Neuronal stem cell (in vitro differentiated cells): ENCODE measurements around the gene TFAP2B.

Experiments
- DNase-seq: peaks from one replicate; pipeline ENCODE4 v3.0.0-alpha.2; 2013; ENCODE audit warnings: low spot score
- H2AFZ ChIP-seq: one replicate; pipeline ENCODE4 v1.6.1; 2013; ENCODE audit warnings: mild to moderate bottlenecking, low read length, inconsistent platforms
- H2AK5ac ChIP-seq: 2 replicates; pipeline ENCODE4 v1.6.1; 2013; ENCODE audit warnings: low read depth, mild to moderate bottlenecking, inconsistent platforms, low read length, moderate library complexity, mixed read lengths
- H2BK120ac ChIP-seq: 2 replicates; pipeline ENCODE4 v1.6.1; 2013; ENCODE audit warnings: low read depth, mild to moderate bottlenecking, inconsistent platforms, low read length, moderate library complexity, mixed read lengths
- H2BK12ac ChIP-seq: one replicate; pipeline ENCODE4 v1.6.1; 2013; ENCODE audit warnings: low read length, inconsistent platforms
- H2BK15ac ChIP-seq: 2 replicates; pipeline ENCODE4 v1.6.1; 2013; ENCODE audit warnings: mild to moderate bottlenecking, low read length, inconsistent platforms, mixed read lengths
- H2BK5ac ChIP-seq: one replicate; pipeline ENCODE4 v1.6.1; 2013; ENCODE audit warnings: inconsistent platforms, mild to moderate bottlenecking, low read length, moderate library complexity
- H3K14ac ChIP-seq: one replicate; pipeline ENCODE4 v1.6.1; 2013; ENCODE audit warnings: low read length, inconsistent platforms
- H3K18ac ChIP-seq: 2 replicates; pipeline ENCODE4 v1.6.1; 2013; ENCODE audit warnings: low read length, inconsistent platforms
- H3K23ac ChIP-seq: 2 replicates; pipeline ENCODE4 v1.6.1; 2013; ENCODE audit warnings: low read depth, mild to moderate bottlenecking, mixed read lengths, low read length, inconsistent platforms; ENCODE audit not compliant: poor library complexity
- H3K27ac ChIP-seq: replicated peaks from 3 replicates; pipeline ENCODE4 v1.5.1; 2013; ENCODE audit warnings: low read length, inconsistent platforms
- H3K27me3 ChIP-seq, 3 experiments: 2 replicates each; pipeline ENCODE4 v1.6.1; 2013; ENCODE audit warnings: low read length in 3 of 3, mild to moderate bottlenecking in 2 of 3, inconsistent platforms in 1 of 3, low read depth in 1 of 3, mixed read lengths in 1 of 3, moderate library complexity in 1 of 3; ENCODE audit not compliant: control insufficient read depth in 3 of 3, insufficient read depth in 3 of 3
- H3K36me3 ChIP-seq, 2 donors: replicated peaks in 1 of 2; 2 replicates each; pipeline ENCODE4 v1.6.1; 2013; ENCODE audit warnings: low read length in 2 of 2; ENCODE audit not compliant: control insufficient read depth in 2 of 2, insufficient read depth in 2 of 2
- H3K4ac ChIP-seq: 2 replicates; pipeline ENCODE4 v1.6.1; 2013; ENCODE audit warnings: inconsistent platforms, mild to moderate bottlenecking, low read length, moderate library complexity
- H3K4me1 ChIP-seq, 2 donors: 1 replicate in 1 of 2; 2 replicates in 1 of 2; pipeline ENCODE4 v1.6.1; 2013; ENCODE audit warnings: low read length in 2 of 2, low read depth in 1 of 2; ENCODE audit not compliant: control insufficient read depth in 2 of 2, insufficient read depth in 1 of 2
- H3K4me2 ChIP-seq: one replicate; pipeline ENCODE4 v1.6.1; 2013; ENCODE audit warnings: mild to moderate bottlenecking, low read length, inconsistent platforms; ENCODE audit not compliant: insufficient read depth, poor library complexity, severe bottlenecking
- H3K4me3 ChIP-seq, 2 donors: 2 replicates each; pipeline ENCODE4 v1.5.1; 2013; ENCODE audit warnings: low read length in 2 of 2, mild to moderate bottlenecking in 2 of 2, inconsistent platforms in 1 of 2, moderate library complexity in 1 of 2
- H3K79me1 ChIP-seq: one replicate; pipeline ENCODE4 v1.6.1; 2013; ENCODE audit warnings: low read depth, mild to moderate bottlenecking, inconsistent platforms, low read length, moderate library complexity
- H3K9ac ChIP-seq: one replicate; pipeline ENCODE4 v1.6.1; 2013; ENCODE audit warnings: mild to moderate bottlenecking, low read depth, low read length, inconsistent platforms; ENCODE audit not compliant: poor library complexity
- H3K9me3 ChIP-seq, 2 donors: replicated peaks in 1 of 2; 2 replicates each; pipeline versions ENCODE3 to v1.6.1; 2013; ENCODE audit warnings: low read length in 2 of 2, mild to moderate bottlenecking in 2 of 2, inconsistent platforms in 1 of 2, low read depth in 1 of 2, mixed read lengths in 1 of 2, moderate library complexity in 1 of 2; ENCODE audit not compliant: control insufficient read depth in 2 of 2, insufficient read depth in 1 of 2
- H4K8ac ChIP-seq: one replicate; pipeline ENCODE4 v1.6.1; 2013; ENCODE audit warnings: low read depth, mild to moderate bottlenecking, inconsistent platforms, low read length, moderate library complexity
- H4K91ac ChIP-seq: one replicate; pipeline ENCODE4 v1.6.1; 2013; ENCODE audit warnings: low read length, low read depth, mild to moderate bottlenecking, inconsistent platforms; ENCODE audit not compliant: poor library complexity
- WGBS, 2 donors: extraction: QIAGEN DNeasy Blood & Tissue Kit; methylation state at CpG; one replicate each; pipeline ENCODE4 v1.1.7; 2013; ENCODE audit warnings: missing lambda C conversion rate in 2 of 2, mixed read lengths in 1 of 2; ENCODE audit not compliant: insufficient read length in 2 of 2, insufficient replicate concordance in 1 of 2; ENCODE audit errors: extremely low coverage in 2 of 2; 5-methylcytosine and 5-hydroxymethylcytosine counted together

Gene TFAP2B

DNA sequence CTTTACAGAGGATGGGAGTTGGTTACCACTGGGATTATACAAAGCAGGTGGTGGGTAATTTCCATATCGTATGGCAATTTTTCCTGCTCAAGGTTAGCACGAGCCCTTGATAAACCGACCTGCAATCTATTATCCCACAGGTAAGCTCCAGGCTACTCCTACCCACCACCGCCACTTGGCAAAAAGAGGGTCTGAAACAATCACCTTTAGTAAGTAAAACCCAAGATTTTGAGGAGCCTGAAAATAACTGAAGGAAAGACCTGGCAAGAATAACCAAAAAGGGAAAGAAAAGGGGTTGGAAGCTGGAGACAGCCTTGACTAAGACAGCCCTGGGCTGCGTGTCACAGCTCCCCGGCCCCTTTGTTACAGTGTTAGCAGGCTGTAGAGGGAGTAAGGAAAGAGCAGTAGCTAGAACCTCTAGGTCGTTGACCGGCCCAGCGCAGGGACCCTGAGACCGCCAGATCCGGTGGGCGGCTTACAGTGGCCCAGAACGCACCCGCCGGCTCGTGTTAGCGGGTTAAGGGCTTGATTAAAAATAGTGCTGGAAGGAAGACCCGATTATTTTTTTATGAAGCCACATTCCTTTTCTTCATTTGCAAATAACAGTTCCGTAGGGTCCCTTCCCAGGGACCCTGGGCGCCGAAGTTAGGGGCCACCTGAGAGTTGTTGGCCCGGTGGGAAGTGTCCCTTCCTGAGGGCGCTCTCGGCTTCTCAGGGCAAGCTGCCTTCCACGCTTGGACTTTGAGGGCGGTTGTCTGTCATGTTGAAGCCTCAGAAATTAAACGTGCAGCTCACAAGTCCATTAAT is 30.5 kb downstream of the TFAP2B start:
- Histone ChIP-seq H3K14ac (no peak overlapping the region), H3K23ac (no peak overlapping the region), H3K4ac (no peak overlapping the region), H3K36me3 (no peaks in the 10 kb centered on the region), H3K18ac (no peak overlapping the region), H3K27me3 (peaks cover 30 to 84% (median 77%) of the 10 kb centered on the region in 3 experiments), H2AK5ac (no peak overlapping the region), H3K9me3 (no peaks in the 10 kb centered on the region), H2BK5ac (no peak overlapping the region), H2AFZ (peak overlapping the region; percentile 83), H4K8ac (no peak overlapping the region), H3K4me1 (peaks cover 0 to 11% of the 10 kb centered on the region in 2 donors), H3K27ac (no peak overlapping the region), H3K9ac (no peak overlapping the region), H2BK120ac (no peak overlapping the region), H3K4me2 (no peak overlapping the region), H3K79me1 (no peaks in the 10 kb centered on the region), H3K4me3 (no peak overlapping the region), H2BK12ac (no peak overlapping the region), H2BK15ac (no peak overlapping the region), H4K91ac (no peak overlapping the region)
- no peak for DNase-seq
- no CpG with 5 or more reads among the region's 27 CpGs for WGBS, 2 donors

DNA sequence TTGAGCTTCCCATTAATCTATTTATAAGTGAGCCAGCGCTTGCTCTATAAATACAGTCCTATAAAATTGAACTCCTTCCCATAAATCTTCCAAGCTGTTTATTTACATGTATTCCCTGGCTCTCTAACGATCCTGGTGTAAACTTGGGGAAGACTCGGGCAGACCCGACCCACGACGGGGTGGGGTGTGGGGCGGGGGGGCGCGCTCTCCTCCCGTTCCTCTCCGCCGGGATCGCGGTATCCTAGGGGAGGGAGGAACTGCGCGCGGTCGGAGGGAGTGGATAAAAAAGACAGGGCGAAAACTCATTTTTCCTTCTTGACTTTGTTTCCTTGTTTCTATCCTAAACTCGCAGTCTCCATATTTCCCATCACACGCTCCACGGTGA is 31.1 kb downstream of the TFAP2B start:
- peak overlapping the region in 1 of 2 donors; percentile 76 for H3K4me3 ChIP-seq

DNA sequence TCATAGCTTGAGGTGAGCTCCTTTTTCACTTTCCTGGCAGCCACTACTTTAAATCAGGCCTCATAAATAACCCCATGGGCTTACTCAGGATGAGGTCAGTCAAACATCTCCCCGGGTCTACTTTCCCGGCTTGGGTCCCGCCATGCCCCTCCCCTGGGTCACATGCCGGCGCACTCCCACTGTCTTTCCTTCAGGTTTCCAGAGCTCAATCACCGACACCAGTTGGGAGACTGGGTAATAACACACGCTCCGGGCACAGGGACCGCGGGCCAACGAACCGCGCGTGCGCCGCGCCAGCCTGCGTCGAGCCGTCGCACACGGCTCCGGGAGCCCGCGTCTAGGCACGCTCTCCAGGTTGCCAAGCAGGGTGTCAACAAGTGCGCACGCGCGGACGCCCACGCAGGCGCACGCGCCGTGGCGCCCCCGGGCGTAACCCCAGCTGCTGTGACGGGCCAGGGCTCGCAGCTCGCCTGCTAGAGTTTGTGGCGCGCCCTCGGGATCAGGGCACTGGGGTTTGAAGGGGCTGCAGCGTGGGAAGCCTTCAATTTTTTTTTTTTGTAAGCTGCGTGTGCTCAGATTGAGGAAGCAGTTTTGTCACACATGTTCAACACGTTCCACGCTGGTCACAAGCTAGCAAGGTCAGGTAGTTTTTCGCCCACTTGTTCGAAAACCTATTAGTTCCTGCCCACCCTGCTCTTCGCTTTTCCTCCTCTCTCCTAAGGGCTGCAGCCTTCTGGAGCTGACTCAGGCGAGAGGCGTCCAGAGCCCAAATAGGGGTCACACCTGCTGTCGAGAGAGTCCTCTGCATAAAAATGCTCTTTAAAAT is 31.8 kb downstream of the TFAP2B start:
- Histone ChIP-seq H3K9ac (no peak overlapping the region), H3K27ac (no peak overlapping the region), H4K8ac (no peak overlapping the region), H3K4me2 (peak overlapping the region; percentile 77), H4K91ac (no peak overlapping the region), H3K18ac (no peak overlapping the region), H2AK5ac (no peak overlapping the region), H2AFZ (peak overlapping the region; percentile 83), H3K36me3 (no peaks in the 10 kb centered on the region), H3K79me1 (no peaks in the 10 kb centered on the region), H2BK12ac (no peak overlapping the region), H3K4me1 (peaks cover 0 to 11% of the 10 kb centered on the region in 2 donors), H3K27me3 (peaks cover 22 to 72% (median 64%) of the 10 kb centered on the region in 3 experiments), H2BK15ac (no peak overlapping the region), H3K14ac (peak overlapping the region; percentile 60), H3K23ac (peak overlapping the region; percentile 21), H3K4me3 (peak overlapping the region in 1 of 2 donors; percentile 76), H3K4ac (no peak overlapping the region), H2BK5ac (no peak overlapping the region), H2BK120ac (no peak overlapping the region), H3K9me3 (no peaks in the 10 kb centered on the region)
- no CpG with 5 or more reads among the region's 55 CpGs for WGBS, 2 donors
- DNase-seq: no peak

More for the DNA sequence above, 31.1 kb downstream of the TFAP2B start:
- no peaks in the 10 kb centered on the region for H3K79me1 ChIP-seq
- no CpG with 5 or more reads among the region's 22 CpGs for WGBS, 2 donors
- peak overlapping the region; percentile 83 for H2AFZ ChIP-seq
- no peak overlapping the region for H3K23ac ChIP-seq
- H3K27ac ChIP-seq: no peak overlapping the region
- no peak overlapping the region for H3K14ac ChIP-seq
- no peak overlapping the region for H2BK12ac ChIP-seq
- no peak overlapping the region for H3K9ac ChIP-seq
- peak overlapping the region; percentile 77 for H3K4me2 ChIP-seq
- DNase-seq: no peak
- H3K36me3 ChIP-seq: no peaks in the 10 kb centered on the region
- peaks cover 27 to 79% (median 71%) of the 10 kb centered on the region in 3 experiments for H3K27me3 ChIP-seq
- H3K9me3 ChIP-seq: no peaks in the 10 kb centered on the region
- no peak overlapping the region for H4K8ac ChIP-seq
- H2BK120ac ChIP-seq: no peak overlapping the region
- no peak overlapping the region for H4K91ac ChIP-seq
- H2BK5ac ChIP-seq: no peak overlapping the region
- H3K18ac ChIP-seq: no peak overlapping the region
- H2AK5ac ChIP-seq: no peak overlapping the region
- no peak overlapping the region for H3K4ac ChIP-seq
- no peak overlapping the region for H2BK15ac ChIP-seq
- peaks cover 0 to 11% of the 10 kb centered on the region in 2 donors for H3K4me1 ChIP-seq
